ENCODE results near the gene ZNF777. TPM values are rescaled to one million over a fixed set of nuclear protein-coding genes. Genes with fewer than 3 reads are reported as not detected.

The ZNF777 gene
- total RNA-seq, 1 donor from 2014 or later, result 16.2 TPM

- ChIA-PET POLR2A (no interaction called here), CTCF (interaction anchor here (1.0 kb wide), 1 partner anchor 191 kb away, joined by 3 read pairs; no protein-coding TSS in a partner anchor)
- Mint-ChIP-seq H3K4me3 (no peak overlapping the region), H3K4me1 (peaks cover 14% of the 10 kb centered on the region), H3K27me3 (peaks cover 10% of the 10 kb centered on the region), H3K9me3 (peaks cover 8% of the 10 kb centered on the region), H3K36me3 (ENCODE audit: low read depth) (peaks cover 4% of the 10 kb centered on the region), H3K27ac (no peak overlapping the region)
- ATAC-seq (ENCODE audit: low read depth) (no peak), DNase-seq (no peak)
- intact Hi-C loops (cut with micrococcal nuclease), result no loop called here
- TF ChIP-seq, protein P1, sequence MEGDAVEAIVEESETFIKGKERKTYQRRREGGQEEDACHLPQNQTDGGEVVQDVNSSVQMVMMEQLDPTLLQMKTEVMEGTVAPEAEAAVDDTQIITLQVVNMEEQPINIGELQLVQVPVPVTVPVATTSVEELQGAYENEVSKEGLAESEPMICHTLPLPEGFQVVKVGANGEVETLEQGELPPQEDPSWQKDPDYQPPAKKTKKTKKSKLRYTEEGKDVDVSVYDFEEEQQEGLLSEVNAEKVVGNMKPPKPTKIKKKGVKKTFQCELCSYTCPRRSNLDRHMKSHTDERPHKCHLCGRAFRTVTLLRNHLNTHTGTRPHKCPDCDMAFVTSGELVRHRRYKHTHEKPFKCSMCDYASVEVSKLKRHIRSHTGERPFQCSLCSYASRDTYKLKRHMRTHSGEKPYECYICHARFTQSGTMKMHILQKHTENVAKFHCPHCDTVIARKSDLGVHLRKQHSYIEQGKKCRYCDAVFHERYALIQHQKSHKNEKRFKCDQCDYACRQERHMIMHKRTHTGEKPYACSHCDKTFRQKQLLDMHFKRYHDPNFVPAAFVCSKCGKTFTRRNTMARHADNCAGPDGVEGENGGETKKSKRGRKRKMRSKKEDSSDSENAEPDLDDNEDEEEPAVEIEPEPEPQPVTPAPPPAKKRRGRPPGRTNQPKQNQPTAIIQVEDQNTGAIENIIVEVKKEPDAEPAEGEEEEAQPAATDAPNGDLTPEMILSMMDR (IDR thresholded peaks at IDR 0.05), result no peak
Measured at GRCh38 chr7:149500910-149501309, 40.0 kb upstream of the ZNF777 start.

- Mint-ChIP-seq H3K4me3 (no peak overlapping the region), H3K4me1 (peaks cover 20% of the 10 kb centered on the region), H3K9me3 (peaks cover 3% of the 10 kb centered on the region), H3K36me3 (ENCODE audit: low read depth) (peaks cover 4% of the 10 kb centered on the region), H3K27ac (no peak overlapping the region), H3K27me3 (peaks cover 10% of the 10 kb centered on the region)
- DNase-seq (no peak), ATAC-seq (ENCODE audit: low read depth) (no peak)
- TF ChIP-seq, protein P1 (IDR thresholded peaks at IDR 0.05), result no peak
- ChIA-PET CTCF (interaction anchor here (1.0 kb wide), 1 partner anchor 191 kb away, joined by 3 read pairs; no protein-coding TSS in a partner anchor), POLR2A (no interaction called here)
- intact Hi-C loops (cut with micrococcal nuclease), result no loop called here
Measured at GRCh38 chr7:149500201-149500600, 39.3 kb upstream of the ZNF777 start.

GRCh38 chr7:149498811-149499210, 37.9 kb upstream of the ZNF777 start:
- ChIA-PET CTCF (interaction anchor here (1.2 kb wide), 1 partner anchor 76 kb away, joined by 4 read pairs; no protein-coding TSS in a partner anchor), POLR2A (interaction anchor here (0.8 kb wide), 1 partner anchor 76 kb away, joined by 3 read pairs; no protein-coding TSS in a partner anchor)
- DNase-seq (no peak), ATAC-seq (ENCODE audit: low read depth) (no peak)
- Mint-ChIP-seq H3K27ac (no peak overlapping the region), H3K36me3 (ENCODE audit: low read depth) (peaks cover 15% of the 10 kb centered on the region), H3K4me1 (peaks cover 24% of the 10 kb centered on the region), H3K4me3 (no peak overlapping the region), H3K9me3 (no peaks in the 10 kb centered on the region), H3K27me3 (peaks cover 7% of the 10 kb centered on the region)
- TF ChIP-seq, protein P1 (IDR thresholded peaks at IDR 0.05), result no peak
- intact Hi-C loops (cut with micrococcal nuclease), result loop anchor here (5.0 kb wide), 3 partner anchors 98 to 802 kb away; partner anchors contain the start of genes CUL1 and ZNF425

- Mint-ChIP-seq H3K4me3 (peak within 1 kb of the TSS; percentile 92), H3K27ac (peak within 1 kb of the TSS; percentile 82), H3K27me3 (peaks cover 2% of the 10 kb centered on the region), H3K9me3 (no peaks in the 10 kb centered on the region), H3K4me1 (peaks cover 24% of the 10 kb centered on the region), H3K36me3 (ENCODE audit: low read depth) (peaks cover 26% of the 10 kb centered on the region)
- POLR2A ChIA-PET, result no interaction called here
- ATAC-seq (ENCODE audit: low read depth) (peak; percentile 96), DNase-seq (peak; percentile 79)
- intact Hi-C loops (cut with micrococcal nuclease), result loop anchor here (1.0 to 5.0 kb wide), 15 partner anchors 37 to 800 kb away; partner anchors contain the start of genes CUL1, ZNF212, ZNF398 and ZNF425
- TF ChIP-seq, protein P1 (IDR thresholded peaks at IDR 0.05), result no peak
- CTCF ChIA-PET, result interaction anchor here (0.6 kb wide), 1 partner anchor 298 kb away, joined by 3 read pairs; no protein-coding TSS in a partner anchor
Measured at GRCh38 chr7:149497467-149498261, 36.8 kb upstream of the ZNF777 start, which contains the start of gene ZNF746. Gene ZNF746 (minus strand): TSS chr7:149497809. CDS start chr7:149497536, 273 bp downstream.

Data from activated B cell treated with CpG ODN at 0.5 μM for 24 hours (primary cell).